Choroid plexus epithelial cell (primary cell): ENCODE results near the gene TLK1.

Experiments
- DNase-seq: peaks from one replicate; pipeline ENCODE4 v3.0.0-alpha.2; 2010; ENCODE audit warnings: low read depth
- H3K4me3 ChIP-seq: 2 replicates; pipeline ENCODE4 v1.5.1; 2011; ENCODE audit warnings: low read depth, mild to moderate bottlenecking, control low read depth, low read length, moderate library complexity
- TF ChIP-seq, protein P1 (sequence below): conservative IDR thresholded peaks from 2 replicates; pipeline ENCODE4 v1.5.1; 2011; ENCODE audit warnings: low read depth, mild to moderate bottlenecking, control low read depth, inconsistent platforms, low read length, moderate library complexity

The TLK1 gene

DNA sequence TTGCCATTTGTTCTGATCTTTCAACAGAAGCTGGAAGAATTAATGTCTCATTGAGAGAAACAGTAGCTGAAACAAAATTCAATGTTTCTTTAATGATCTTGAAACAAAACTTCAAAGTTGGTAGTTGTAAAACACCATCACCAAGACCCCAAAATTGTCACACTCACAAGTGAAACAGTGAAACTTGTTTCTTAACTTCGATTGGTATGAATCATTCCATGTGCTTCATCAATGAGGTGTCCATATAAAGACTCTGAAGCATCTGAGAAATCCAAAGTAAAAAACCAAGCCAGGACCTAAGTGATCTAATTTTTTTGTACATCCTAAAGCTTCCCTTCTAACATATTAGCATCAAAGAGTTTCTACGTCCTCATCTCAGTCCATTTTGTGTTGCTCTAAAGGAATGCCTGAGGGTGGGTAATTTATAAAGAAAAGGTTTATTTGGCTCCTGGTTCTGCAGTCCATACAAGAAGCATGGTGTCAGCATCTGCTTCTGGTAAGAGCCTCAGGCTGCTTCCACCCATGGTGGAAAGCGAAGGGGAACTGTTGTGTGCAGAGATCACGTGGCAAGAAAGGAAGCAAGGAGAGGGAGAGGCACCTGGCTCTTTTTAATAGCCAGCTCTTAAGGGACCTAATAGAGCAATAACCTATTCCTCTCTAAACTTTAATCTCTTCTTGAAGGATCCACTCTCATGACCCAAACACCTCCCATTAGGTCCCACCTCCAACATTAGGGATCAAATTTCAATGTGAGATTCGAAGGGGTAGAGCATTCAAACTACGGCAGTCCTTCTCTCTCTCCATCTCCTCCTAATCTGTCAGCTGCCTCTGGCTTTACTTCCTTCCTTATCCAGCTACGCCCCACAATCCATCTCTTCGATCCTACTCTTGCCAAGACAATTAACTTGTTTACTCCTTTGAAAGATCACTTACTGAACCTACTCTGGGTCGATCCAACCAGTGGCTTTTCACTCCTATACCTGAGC lies 20.7 kb upstream of the TLK1 start:
- TF ChIP-seq, protein P1, sequence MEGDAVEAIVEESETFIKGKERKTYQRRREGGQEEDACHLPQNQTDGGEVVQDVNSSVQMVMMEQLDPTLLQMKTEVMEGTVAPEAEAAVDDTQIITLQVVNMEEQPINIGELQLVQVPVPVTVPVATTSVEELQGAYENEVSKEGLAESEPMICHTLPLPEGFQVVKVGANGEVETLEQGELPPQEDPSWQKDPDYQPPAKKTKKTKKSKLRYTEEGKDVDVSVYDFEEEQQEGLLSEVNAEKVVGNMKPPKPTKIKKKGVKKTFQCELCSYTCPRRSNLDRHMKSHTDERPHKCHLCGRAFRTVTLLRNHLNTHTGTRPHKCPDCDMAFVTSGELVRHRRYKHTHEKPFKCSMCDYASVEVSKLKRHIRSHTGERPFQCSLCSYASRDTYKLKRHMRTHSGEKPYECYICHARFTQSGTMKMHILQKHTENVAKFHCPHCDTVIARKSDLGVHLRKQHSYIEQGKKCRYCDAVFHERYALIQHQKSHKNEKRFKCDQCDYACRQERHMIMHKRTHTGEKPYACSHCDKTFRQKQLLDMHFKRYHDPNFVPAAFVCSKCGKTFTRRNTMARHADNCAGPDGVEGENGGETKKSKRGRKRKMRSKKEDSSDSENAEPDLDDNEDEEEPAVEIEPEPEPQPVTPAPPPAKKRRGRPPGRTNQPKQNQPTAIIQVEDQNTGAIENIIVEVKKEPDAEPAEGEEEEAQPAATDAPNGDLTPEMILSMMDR: no peak
- no peak for DNase-seq
- H3K4me3 ChIP-seq: no peak overlapping the region

DNA sequence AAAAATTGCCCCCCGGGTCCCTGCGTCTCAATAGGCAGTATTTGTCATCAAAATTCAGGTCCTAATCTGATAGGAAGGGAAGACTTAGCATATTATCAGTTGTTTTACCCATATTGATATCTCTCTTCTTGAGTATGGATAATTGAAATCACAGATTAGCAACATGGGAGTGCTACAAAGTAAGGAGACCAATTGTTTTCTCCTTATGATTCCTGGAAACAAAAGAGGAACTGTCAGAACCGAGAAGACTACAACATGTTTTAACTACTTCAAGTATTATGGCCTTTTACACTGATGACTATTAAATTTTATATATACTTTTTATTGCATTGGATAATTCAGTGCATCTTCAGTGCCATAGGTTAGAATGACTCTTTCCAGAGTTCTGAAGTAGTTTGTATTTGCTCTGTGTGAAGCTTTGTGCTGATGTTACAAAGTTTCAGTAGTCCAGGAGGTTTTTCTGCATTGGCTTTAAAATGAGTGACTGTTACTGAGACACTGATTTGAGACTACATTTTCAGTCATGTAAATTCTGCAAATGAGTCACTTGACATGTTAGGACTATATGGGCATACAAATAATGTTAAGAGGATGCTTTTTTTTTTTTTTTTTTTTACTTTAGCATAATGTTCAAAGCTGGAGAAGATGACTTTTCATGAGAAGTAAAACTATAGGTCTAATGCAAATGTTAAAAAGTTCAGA lies 19.7 kb upstream of the TLK1 start:
- H3K4me3 ChIP-seq: no peak overlapping the region
- DNase-seq: no peak
- TF ChIP-seq, protein P1: no peak

DNA sequence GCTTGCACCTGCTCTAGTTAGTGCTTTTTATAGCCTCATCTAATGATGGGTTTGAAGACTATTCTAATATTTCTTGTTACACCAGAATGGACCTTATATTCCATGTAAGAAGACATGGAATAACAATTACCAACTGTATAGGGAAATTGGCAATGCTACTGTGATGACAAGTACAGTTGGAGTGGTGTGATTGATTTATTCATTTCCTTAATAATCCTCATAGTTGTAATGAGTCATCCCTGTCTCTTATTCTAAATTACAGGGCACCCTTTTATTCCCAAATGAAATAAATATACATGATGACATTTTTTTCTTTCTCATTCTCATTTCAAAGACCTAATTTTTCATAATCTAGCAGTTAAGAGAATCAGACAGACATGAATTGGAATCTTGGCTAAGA lies 18.3 kb upstream of the TLK1 start:
- TF ChIP-seq, protein P1: no peak
- no peak overlapping the region for H3K4me3 ChIP-seq
- DNase-seq: no peak

DNA sequence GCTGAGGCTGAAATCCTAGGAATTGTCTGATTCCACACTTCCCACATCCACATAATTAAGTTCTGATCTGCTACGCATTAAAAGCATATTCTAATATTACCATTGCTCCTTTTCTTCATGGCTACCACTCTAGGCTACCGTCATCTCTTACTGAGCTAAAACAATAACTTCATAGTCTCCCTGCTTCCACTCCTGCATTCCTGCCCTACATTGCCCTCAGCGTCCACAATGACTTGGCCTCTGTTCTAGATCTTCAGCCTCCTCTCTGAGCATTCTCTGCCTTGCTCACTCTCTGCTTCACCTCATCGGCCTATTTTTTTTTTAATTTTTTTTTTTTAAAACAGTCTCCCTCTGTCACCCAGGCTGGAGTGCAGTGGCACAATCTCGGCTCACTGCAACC lies 15.8 kb upstream of the TLK1 start:
- TF ChIP-seq, protein P1: no peak
- no peak overlapping the region for H3K4me3 ChIP-seq
- DNase-seq: no peak

DNA sequence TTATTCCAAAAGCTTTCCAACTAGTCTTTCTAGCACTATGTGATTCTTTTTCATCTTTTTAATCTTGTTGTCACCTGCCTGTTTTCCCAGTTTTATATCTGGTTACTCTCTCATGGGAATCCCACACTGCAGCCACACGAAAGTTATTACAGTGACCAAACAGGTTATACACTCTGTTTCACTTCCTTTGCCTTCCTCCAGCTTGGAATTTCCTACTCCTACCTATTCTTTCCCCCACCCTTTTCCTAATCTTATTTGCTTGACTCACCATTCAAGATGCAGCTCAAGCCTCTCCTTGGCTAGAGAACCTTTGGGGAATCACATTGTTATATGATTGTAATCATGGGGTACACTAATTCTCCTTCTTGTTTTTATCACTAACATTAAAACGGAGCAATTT lies 13.4 kb upstream of the TLK1 start:
- TF ChIP-seq, protein P1: no peak
- DNase-seq: no peak

DNA sequence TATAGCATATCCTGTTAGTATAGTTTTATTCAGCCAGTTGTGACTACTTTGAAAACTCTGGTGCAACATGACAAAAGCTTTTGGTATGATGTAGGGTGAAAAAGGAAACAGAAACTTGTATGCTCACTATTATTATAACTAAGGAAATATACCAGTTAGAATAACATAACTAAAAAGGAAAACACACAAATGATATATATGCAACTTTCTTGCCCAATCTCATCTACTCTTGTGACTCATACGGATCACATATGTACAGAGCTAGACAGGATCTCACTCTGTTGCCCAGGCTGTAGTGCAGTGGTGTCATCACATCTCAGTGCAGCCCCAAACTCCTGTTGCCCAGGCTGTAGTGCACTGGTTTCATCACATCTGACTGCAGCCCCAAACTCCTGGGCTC lies 12.4 kb upstream of the TLK1 start:
- DNase-seq: peak; percentile 14
- TF ChIP-seq, protein P1: no peak

More for the DNA sequence above, 13.4 kb upstream of the TLK1 start:
- H3K4me3 ChIP-seq: no peak overlapping the region

More for the DNA sequence above, 12.4 kb upstream of the TLK1 start:
- no peak overlapping the region for H3K4me3 ChIP-seq
